ENCODE measurements around the gene CHADL.
"Not testable (repeated sequence)": the region's sequence is repeated elsewhere in the genome, so short reads cannot be mapped to it uniquely, and the experiment has no call there.

CHADL gene

GRCh38 chr22:41203118-41203517 lies 37.6 kb downstream of the CHADL start:
- no peak overlapping the region for H3K9ac ChIP-seq (ENCODE audit: low read depth, low read length)
- H3K27me3 ChIP-seq (ENCODE audit: insufficient read depth, low read length): peaks cover 22% of the 10 kb centered on the region
- no peak overlapping the region for H3K4me3 ChIP-seq (ENCODE audit: low read length)
- H3K27ac ChIP-seq (ENCODE audit: low read depth, low read length): no peak overlapping the region
- H3K9me3 ChIP-seq (ENCODE audit: insufficient read depth, low read depth, low read length): no peaks in the 10 kb centered on the region
- 98% methylated on average over 2 of the region's 2 CpGs for WGBS
- H3K4me1 ChIP-seq (ENCODE audit: insufficient read depth, low read length): 0 out of 2 replicates have a peak, but pooled peaks cover under 1% of the 10 kb centered on the region
- 0 out of 2 replicates have a peak, but pooled peaks cover 2% of the 10 kb centered on the region for H3K36me3 ChIP-seq (ENCODE audit: insufficient read depth, low read length)

DNA sequence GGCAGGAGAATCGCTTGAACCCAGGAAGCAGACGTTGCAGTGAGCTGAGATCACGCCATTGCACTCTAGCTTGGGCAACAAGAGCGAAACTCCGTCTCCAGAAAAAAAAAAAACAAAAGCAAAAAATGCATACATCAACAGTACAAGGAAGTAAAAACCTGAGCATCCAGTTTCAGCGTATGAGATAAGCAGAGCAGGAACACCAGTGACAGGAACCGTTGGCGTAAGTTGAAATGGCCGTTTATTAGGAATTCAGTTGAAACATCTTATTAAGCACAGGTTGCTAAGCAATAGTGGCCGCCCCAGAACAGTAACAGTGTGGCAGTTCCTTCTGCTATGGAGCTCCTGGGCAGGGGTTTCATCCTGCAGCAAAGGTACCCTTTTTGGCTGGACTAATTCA lies 39.6 kb downstream of the CHADL start:
- WGBS: 88% methylated on average over 10 of the region's 10 CpGs
- no peaks in the 10 kb centered on the region for H3K9me3 ChIP-seq (ENCODE audit: insufficient read depth, low read depth, low read length)
- H3K27ac ChIP-seq (ENCODE audit: low read depth, low read length): no peak overlapping the region
- H3K4me1 ChIP-seq (ENCODE audit: insufficient read depth, low read length): peaks cover 4% of the 10 kb centered on the region; the same call in 1 of the 2 replicates
- no peaks in the 10 kb centered on the region for H3K36me3 ChIP-seq (ENCODE audit: insufficient read depth, low read length)
- H3K4me3 ChIP-seq (ENCODE audit: low read length): no peak overlapping the region
- H3K9ac ChIP-seq (ENCODE audit: low read depth, low read length): no peak overlapping the region
- peaks cover 40% of the 10 kb centered on the region for H3K27me3 ChIP-seq (ENCODE audit: insufficient read depth, low read length)

DNA sequence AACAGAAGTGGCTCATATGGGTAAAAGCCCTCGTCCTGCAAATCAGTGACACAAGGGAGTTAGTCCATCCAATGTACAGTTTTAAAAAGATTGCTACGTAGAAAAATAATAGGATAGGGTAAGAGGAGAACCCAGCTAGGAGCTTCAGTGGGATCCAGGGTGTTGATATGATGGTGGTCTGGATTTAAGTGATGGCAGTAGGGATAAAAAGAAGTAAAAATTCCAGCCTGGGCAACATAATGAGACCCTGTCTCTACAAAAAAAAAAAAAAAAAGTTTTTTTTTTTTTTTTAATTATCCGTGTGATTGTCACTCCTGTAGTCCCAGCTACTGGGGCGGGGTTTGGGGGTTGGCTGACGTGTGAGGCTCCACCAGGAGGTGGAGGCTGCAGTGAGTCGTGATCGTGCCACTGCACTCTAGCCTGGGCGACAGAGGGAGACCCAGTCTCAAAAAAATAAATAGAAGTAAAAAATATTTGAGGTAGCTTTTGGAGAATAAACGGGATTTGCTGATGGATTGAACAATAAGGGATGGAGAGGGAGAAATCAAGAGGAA lies 42.6 kb downstream of the CHADL start:
- Histone ChIP-seq H3K27me3 (ENCODE audit: insufficient read depth, low read length) (peaks cover 45% of the 10 kb centered on the region), H3K9ac (ENCODE audit: low read depth, low read length) (no peak overlapping the region), H3K36me3 (ENCODE audit: insufficient read depth, low read length) (no peaks in the 10 kb centered on the region), H3K4me3 (ENCODE audit: low read length) (peak overlapping the region; percentile 77), H3K9me3 (ENCODE audit: insufficient read depth, low read depth, low read length) (no peaks in the 10 kb centered on the region), H3K27ac (ENCODE audit: low read depth, low read length) (no peak overlapping the region), H3K4me1 (ENCODE audit: insufficient read depth, low read length) (peaks cover 4% of the 10 kb centered on the region; the same call in 1 of the 2 replicates)
- 7% methylated on average over 9 of the region's 9 CpGs for WGBS

GRCh38 chr22:41197038-41197972 lies 43.4 kb downstream of the CHADL start:
- peak overlapping the region; percentile 25; the same call in 1 of the 2 replicates for H3K9ac ChIP-seq (ENCODE audit: low read depth, low read length)
- WGBS: under 1% methylated on average over 91 of the region's 91 CpGs
- no peaks in the 10 kb centered on the region for H3K9me3 ChIP-seq (ENCODE audit: insufficient read depth, low read depth, low read length)
- peaks cover 4% of the 10 kb centered on the region; the same call in 1 of the 2 replicates for H3K4me1 ChIP-seq (ENCODE audit: insufficient read depth, low read length)
- no peaks in the 10 kb centered on the region for H3K36me3 ChIP-seq (ENCODE audit: insufficient read depth, low read length)
- H3K4me3 ChIP-seq (ENCODE audit: low read length): peak overlapping the region; percentile 77
- peaks cover 45% of the 10 kb centered on the region for H3K27me3 ChIP-seq (ENCODE audit: insufficient read depth, low read length)
- H3K27ac ChIP-seq (ENCODE audit: low read depth, low read length): no peak overlapping the region

DNA sequence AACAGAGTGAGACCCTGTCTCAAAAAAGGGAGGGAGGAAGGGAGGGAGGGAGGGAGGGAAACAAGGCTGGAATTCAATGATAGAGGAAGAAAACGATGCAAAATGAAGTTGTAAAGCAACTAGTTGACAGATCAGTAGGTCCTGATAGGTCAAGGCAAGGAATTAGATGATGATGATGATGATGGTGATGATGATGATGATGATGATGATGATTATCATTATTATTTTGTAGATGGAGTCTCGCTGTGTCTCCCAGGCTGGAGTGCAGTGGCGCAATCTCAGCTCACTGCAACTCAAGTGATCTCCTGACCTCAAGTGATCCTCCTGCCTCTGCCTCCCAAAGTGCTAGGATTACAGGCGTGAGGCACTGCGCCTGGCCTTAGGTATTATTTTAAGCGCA lies 46.9 kb downstream of the CHADL start:
- no peaks in the 10 kb centered on the region for H3K9me3 ChIP-seq (ENCODE audit: insufficient read depth, low read depth, low read length)
- H3K9ac ChIP-seq (ENCODE audit: low read depth, low read length): no peak overlapping the region
- WGBS: 95% methylated on average over 6 of the region's 6 CpGs
- peaks cover 4% of the 10 kb centered on the region; the same call in 1 of the 2 replicates for H3K4me1 ChIP-seq (ENCODE audit: insufficient read depth, low read length)
- H3K4me3 ChIP-seq (ENCODE audit: low read length): no peak overlapping the region
- no peaks in the 10 kb centered on the region for H3K36me3 ChIP-seq (ENCODE audit: insufficient read depth, low read length)
- H3K27me3 ChIP-seq (ENCODE audit: insufficient read depth, low read length): peaks cover 30% of the 10 kb centered on the region
- H3K27ac ChIP-seq (ENCODE audit: low read depth, low read length): no peak overlapping the region

GRCh38 chr22:41191467-41191866 lies 49.3 kb downstream of the CHADL start:
- H3K9me3 ChIP-seq (ENCODE audit: insufficient read depth, low read depth, low read length): no peaks in the 10 kb centered on the region

GRCh38 chr22:41184679-41185078 lies 56.1 kb downstream of the CHADL start:
- H3K9ac ChIP-seq (ENCODE audit: low read depth, low read length): 0 out of 2 replicates have a peak overlapping the region, but pooled peaks have one; percentile 6
- WGBS: 8% methylated on average over 3 of the region's 3 CpGs

More at GRCh38 chr22:41191467-41191866, 49.3 kb downstream of the CHADL start:
- WGBS: 93% methylated on average over 2 of the region's 2 CpGs
- H3K4me1 ChIP-seq (ENCODE audit: insufficient read depth, low read length): no peaks in the 10 kb centered on the region
- H3K9ac ChIP-seq (ENCODE audit: low read depth, low read length): no peak overlapping the region
- no peak overlapping the region for H3K27ac ChIP-seq (ENCODE audit: low read depth, low read length)
- peaks cover 8% of the 10 kb centered on the region for H3K27me3 ChIP-seq (ENCODE audit: insufficient read depth, low read length)
- H3K36me3 ChIP-seq (ENCODE audit: insufficient read depth, low read length): no peaks in the 10 kb centered on the region
- no peak overlapping the region for H3K4me3 ChIP-seq (ENCODE audit: low read length)

DNA sequence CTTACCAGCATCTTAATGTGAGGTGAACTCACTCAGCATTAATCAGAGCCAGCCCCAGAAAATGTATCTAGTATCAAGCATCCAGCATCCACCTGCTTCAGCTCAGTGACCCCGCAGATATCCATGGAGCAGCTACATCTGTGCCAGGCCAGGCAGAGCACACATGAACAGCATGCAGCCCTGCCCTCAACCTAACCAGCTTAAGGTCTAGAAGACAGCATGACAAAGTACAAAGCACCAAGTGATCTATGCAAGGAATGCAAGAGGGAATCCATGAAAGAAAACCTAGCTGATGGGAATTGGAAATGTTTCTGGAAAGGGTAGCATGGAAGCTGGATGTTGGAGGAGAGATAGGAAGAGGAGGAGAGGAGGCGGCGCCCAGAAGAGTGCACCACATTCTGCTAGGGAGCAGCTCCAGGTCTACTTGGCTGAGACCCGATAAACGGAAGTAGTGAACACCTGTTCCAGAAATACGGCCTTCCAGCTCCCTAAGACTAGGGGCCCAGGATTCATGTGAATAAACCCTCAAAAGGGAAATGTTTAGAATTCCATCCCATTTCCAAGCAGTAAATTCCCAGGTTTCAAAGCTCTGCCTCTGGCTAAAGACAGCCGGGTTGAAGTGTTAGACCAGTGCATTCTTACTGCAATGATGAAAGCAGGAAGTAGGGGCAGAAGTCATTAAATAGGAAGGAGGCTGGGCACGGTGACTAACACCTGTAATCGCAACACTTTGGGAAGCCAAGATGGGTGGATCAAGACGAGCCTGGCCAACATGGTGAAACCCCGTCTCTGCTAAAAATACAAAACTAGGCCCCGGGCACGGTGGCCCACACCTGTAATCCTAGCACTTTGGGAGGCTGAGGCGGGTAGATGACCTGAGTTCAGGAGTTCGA lies 59.1 kb downstream of the CHADL start:
- Histone ChIP-seq H3K9me3 (ENCODE audit: insufficient read depth, low read depth, low read length) (no peaks in the 10 kb centered on the region), H3K4me1 (ENCODE audit: insufficient read depth, low read length) (peaks cover 13% of the 10 kb centered on the region), H3K27me3 (ENCODE audit: insufficient read depth, low read length) (no peaks in the 10 kb centered on the region), H3K9ac (ENCODE audit: low read depth, low read length) (no peak overlapping the region), H3K27ac (ENCODE audit: low read depth, low read length) (no peak overlapping the region; the same call in 1 of the 2 replicates), H3K4me3 (ENCODE audit: low read length) (no peak overlapping the region), H3K36me3 (ENCODE audit: insufficient read depth, low read length) (peaks cover 40% of the 10 kb centered on the region)
- WGBS: 89% methylated on average over 15 of the region's 15 CpGs

More at GRCh38 chr22:41184679-41185078, 56.1 kb downstream of the CHADL start:
- H3K4me3 ChIP-seq (ENCODE audit: low read length): no peak overlapping the region
- H3K27ac ChIP-seq (ENCODE audit: low read depth, low read length): peak overlapping the region; percentile 82
- H3K4me1 ChIP-seq (ENCODE audit: insufficient read depth, low read length): peaks cover 13% of the 10 kb centered on the region
- no peaks in the 10 kb centered on the region for H3K27me3 ChIP-seq (ENCODE audit: insufficient read depth, low read length)
- H3K9me3 ChIP-seq (ENCODE audit: insufficient read depth, low read depth, low read length): no peaks in the 10 kb centered on the region
- peaks cover 10% of the 10 kb centered on the region for H3K36me3 ChIP-seq (ENCODE audit: insufficient read depth, low read length)

DNA sequence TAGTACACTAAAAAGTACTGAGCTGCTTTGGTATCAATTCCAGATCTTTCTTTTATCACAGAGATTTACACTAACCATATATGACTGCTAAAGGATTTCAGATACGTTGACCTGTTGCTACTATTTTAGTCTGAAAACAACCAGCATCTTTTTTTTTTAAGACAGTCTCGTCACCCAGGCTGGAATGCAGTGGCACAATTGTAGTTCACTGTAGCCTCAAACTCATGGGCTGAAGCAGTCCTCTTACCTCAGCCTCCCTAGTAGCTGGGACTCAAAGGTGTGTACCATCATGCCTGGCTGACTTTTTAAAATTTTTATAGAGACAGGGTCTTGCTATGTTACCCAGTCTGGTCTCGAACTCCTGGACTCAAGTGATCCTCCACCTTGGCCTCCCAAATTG lies 59.8 kb downstream of the CHADL start:
- Histone ChIP-seq H3K4me1 (ENCODE audit: insufficient read depth, low read length) (peaks cover 13% of the 10 kb centered on the region), H3K27me3 (ENCODE audit: insufficient read depth, low read length) (no peaks in the 10 kb centered on the region), H3K9ac (ENCODE audit: low read depth, low read length) (no peak overlapping the region), H3K4me3 (ENCODE audit: low read length) (no peak overlapping the region), H3K9me3 (ENCODE audit: insufficient read depth, low read depth, low read length) (no peaks in the 10 kb centered on the region), H3K27ac (ENCODE audit: low read depth, low read length) (no peak overlapping the region), H3K36me3 (ENCODE audit: insufficient read depth, low read length) (peaks cover 46% of the 10 kb centered on the region)
- WGBS: 96% methylated on average over 3 of the region's 3 CpGs

DNA sequence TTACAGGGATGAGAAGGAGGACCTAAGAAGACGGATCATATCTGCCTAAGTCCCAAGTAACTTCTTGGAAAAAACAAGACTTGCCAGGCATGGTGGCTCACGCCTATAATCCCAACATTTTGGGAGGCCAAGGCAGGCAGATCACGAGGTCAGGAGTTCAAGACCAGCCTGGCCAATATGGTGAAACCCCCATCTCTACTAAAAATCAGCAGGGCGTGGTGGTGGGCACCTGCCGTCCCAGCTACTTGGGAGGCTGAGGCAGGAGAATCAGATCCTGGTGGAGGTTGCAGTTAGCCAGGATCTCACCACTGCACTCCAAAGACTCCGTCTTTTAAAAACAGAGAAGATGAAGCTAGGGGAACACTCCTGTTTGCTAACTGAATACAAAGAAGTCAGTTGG lies 60.4 kb downstream of the CHADL start:
- H3K27ac ChIP-seq (ENCODE audit: low read depth, low read length); H3K9ac ChIP-seq (ENCODE audit: low read depth, low read length); H3K27me3 ChIP-seq (ENCODE audit: insufficient read depth, low read length); H3K9me3 ChIP-seq (ENCODE audit: insufficient read depth, low read depth, low read length); H3K4me3 ChIP-seq (ENCODE audit: low read length): not testable (repeated sequence)
- H3K36me3 ChIP-seq (ENCODE audit: insufficient read depth, low read length): peaks cover 52% of the 10 kb centered on the region
- WGBS: 97% methylated on average over 6 of the region's 6 CpGs
- H3K4me1 ChIP-seq (ENCODE audit: insufficient read depth, low read length): peaks cover 13% of the 10 kb centered on the region

All from HUES64 (cell line).